ENCODE measurements around the gene SF3A1. TPM values are rescaled to one million over a fixed set of nuclear protein-coding genes. Genes with fewer than 3 reads are reported as not detected.

The SF3A1 gene
- total and polyA plus RNA-seq, 2 of the 8 experiments (the other 6 are each of a cell fraction or from before 2014, with no cell fraction given) = 27.8 to 285 TPM

DNA sequence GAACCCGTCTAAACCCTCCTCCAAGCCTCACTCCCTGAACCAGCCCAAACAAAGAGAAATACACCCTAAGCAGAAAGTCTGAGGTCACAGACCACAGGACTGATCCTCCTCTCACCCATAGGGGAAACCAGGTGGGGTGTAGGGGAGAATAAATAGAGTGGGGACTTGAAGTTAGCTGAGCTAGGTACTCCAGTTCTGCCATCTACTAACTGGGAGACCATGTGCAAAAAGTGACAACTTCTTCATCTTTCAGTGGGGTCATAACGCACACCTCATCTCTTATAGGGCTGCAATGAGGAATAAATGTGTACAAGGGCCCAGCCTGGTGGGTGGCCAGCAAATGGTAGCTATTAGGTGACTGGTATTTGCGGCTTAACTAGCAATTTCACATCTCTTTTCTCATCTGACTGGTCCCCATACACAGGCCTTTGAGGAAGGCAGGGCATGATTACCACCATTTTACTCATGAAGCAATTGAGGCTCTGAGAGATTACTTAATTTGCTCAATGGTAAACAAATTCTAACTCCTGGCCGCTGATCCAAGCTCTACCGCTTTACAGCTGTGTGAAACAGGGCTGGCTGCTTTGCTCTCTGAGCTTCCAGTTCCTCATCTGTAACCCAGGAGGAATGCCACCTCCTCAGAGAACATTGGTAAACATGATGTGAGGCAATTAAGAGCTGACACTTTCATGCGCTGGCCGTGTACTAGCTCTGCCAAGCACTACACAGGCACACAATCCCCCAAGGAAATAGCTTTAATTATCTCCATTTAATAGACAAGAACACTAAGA is 46.5 kb downstream of the SF3A1 start (continued):
- TF ChIP-seq CTBP2 (IDR thresholded peaks at IDR 0.05; ENCODE audit: borderline replicate concordance, insufficient read depth, insufficient read length, low read length) (no peak), RAD21 (IDR thresholded peaks at IDR 0.05 in 1 of 2, conservative IDR thresholded peaks at IDR 0.05 in 1 of 2; ENCODE audit: low read depth in 2 of 2, low read length in 2 of 2) (no peak), PHF8 (conservative IDR thresholded peaks at IDR 0.05; ENCODE audit: low read depth, low read length) (no peak), RXRA (IDR thresholded peaks at IDR 0.05; ENCODE audit: insufficient read depth, low read depth, low read length) (no peak), NRF1 (IDR thresholded peaks at IDR 0.05; ENCODE audit: low read depth, low read length) (no peak), ASH2L (IDR thresholded peaks at IDR 0.05; ENCODE audit: low read length) (no peak), SIX5 (IDR thresholded peaks at IDR 0.05; ENCODE audit: low read depth, low read length) (no peak)
